ENCODE data around the gene LCA5L.

Gene LCA5L

DNA sequence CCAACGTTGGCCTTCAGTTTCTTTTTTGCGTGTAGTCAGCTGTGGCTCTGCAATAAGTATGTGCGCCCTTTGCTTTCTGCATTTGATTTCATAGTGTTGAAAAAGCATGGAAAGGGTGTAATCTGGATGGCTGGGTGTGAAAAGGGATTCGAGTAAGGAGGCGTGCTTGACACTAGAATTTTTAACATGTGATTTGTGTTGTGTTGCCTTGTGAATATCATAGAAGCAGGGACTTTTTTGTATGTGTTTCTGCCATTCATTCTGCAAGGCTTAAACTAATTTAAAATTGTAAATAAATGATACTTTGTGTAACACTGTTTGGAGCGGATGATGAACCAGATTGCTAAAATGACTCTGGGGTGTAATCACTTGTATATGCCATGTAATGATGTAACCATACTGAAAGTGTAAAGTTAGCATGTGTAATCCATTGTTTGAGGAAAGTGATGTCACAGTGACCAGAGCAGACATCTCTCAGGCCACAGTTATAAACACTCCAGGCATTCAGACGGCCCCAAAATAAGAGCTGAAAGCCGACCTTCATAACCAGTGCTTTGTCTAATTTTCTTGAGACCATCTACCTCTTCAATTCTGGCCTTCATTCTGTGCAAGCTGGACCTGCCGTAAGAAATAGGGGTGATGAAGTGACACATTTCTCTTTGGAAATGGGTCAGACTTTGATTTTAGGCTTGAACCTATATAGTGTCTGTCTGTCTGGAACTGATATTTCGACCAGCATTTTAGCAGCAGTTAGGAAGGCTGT is 6.8 kb upstream of the LCA5L start:
- TF ChIP-seq, protein P1, sequence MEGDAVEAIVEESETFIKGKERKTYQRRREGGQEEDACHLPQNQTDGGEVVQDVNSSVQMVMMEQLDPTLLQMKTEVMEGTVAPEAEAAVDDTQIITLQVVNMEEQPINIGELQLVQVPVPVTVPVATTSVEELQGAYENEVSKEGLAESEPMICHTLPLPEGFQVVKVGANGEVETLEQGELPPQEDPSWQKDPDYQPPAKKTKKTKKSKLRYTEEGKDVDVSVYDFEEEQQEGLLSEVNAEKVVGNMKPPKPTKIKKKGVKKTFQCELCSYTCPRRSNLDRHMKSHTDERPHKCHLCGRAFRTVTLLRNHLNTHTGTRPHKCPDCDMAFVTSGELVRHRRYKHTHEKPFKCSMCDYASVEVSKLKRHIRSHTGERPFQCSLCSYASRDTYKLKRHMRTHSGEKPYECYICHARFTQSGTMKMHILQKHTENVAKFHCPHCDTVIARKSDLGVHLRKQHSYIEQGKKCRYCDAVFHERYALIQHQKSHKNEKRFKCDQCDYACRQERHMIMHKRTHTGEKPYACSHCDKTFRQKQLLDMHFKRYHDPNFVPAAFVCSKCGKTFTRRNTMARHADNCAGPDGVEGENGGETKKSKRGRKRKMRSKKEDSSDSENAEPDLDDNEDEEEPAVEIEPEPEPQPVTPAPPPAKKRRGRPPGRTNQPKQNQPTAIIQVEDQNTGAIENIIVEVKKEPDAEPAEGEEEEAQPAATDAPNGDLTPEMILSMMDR (IDR thresholded peaks at IDR 0.05; ENCODE audit: insufficient read depth, low read depth, low read length, missing control alignments): no peak
- H3K4me3 ChIP-seq (ENCODE audit: low read depth, low read length): no peak overlapping the region
- DNase-seq (ENCODE audit: low read depth): no peak

DNA sequence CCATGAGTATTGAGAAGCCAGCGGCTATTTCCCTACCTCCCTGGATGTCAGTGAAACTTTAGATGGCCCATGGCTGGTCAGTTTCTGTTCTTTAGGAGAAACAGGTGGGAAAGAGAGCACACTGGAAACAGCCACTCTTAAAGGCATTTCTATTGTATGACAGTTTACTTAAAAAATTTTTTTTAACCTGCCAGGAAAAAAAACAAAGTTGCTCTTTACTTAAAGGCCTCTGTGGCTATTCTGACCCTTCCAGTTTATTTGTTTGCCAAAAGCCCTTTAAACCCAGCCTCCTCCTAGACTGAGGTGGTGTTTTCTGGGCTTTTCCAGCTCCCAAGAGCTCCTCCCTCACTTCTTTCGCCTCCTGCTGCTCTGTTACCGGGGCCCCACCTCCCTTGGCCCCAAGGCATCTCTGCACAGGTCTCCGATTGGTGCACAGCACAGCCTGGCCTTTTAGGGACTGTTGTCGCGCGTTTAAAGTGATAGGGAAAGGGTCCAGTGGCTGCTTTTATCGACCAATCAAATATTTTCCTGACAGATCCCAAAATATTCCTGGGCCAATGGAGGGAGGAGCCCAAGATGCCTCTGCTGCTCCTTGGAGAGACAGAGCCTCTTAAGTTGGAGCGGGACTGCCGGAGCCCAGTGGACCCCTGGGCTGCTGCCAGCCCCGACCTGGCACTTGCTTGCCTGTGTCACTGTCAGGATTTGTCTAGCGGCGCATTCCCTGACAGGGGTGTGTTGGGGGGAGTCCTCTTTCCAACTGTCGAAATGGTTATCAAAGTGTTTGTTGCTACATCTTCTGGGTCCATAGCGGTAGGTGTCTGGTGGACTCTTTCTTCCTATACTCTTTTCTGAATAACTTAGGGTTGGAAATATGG is 6.0 kb upstream of the LCA5L start, which contains the start of gene SH3BGR:
Gene SH3BGR (plus strand): TSS at position 639 of the 875 bp plus-strand sequence. CDS start 127 bp downstream, at position 766.
- H3K4me3 ChIP-seq (ENCODE audit: low read depth, low read length): no peak within 1 kb of the TSS
- no peak for DNase-seq (ENCODE audit: low read depth)
- TF ChIP-seq, protein P1 (IDR thresholded peaks at IDR 0.05; ENCODE audit: insufficient read depth, low read depth, low read length, missing control alignments): no peak

DNA sequence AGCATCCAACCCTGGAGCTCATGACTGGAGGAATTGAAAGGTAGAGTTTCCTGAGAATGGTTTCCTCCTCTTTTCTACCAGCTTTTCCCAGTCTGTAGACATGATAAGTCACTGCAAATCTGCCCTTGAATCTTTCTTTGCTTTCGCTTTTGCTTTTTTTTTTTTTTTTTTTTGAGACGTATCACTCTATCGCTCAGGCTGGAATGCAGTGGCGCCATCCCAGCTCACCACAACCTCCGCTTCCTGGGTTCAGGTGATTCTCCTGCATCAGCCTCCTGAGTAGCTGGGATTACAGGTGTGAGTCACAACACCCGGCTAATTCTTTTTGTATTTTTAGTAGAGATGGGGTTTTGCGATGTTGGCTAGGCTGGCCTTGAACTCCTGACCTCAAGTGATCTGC is 1.7 kb upstream of the LCA5L start:
- TF ChIP-seq, protein P1 (IDR thresholded peaks at IDR 0.05; ENCODE audit: insufficient read depth, low read depth, low read length, missing control alignments): no peak
- no peak for DNase-seq (ENCODE audit: low read depth)
- H3K4me3 ChIP-seq (ENCODE audit: low read depth, low read length): no peak overlapping the region

DNA sequence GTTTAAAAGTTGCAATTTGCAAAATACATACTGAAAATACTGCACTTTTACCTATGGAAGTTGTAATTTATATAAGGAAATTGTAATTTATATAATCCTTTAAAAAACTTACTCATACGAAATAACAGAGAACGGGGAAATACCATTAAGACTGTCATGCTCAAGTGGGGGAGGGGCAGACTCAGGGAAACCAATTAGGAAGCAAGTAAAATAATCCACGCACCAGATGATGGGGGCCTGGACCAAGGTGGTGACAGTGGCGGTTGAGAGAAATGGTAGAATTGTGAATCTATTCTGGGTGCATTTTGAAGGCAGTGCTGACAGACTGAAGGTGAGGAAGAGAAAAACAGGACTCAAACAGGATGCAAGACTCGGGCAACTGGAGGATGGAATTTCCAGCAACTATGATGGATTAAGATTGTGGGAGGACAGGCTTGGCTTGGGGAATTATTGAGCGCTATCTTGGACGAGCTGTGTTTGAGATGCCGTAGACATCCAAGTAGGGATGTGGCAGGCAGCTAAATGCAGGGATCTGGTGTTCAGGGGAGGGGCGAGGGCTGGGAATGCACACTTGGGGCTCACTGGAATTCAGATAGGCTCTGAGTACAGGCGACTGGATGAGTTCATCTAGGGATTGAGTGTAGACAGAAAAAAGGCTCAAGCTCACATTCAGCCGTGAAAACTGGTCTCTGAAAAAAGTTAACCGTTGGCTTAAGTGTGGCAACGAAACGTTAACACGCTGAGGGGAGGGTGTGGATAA is 977 bp downstream of the LCA5L start:
- H3K4me3 ChIP-seq (ENCODE audit: low read depth, low read length): peak overlapping the region; percentile 82
- TF ChIP-seq, protein P1 (IDR thresholded peaks at IDR 0.05; ENCODE audit: insufficient read depth, low read depth, low read length, missing control alignments): no peak
- no peak for DNase-seq (ENCODE audit: low read depth)

DNA sequence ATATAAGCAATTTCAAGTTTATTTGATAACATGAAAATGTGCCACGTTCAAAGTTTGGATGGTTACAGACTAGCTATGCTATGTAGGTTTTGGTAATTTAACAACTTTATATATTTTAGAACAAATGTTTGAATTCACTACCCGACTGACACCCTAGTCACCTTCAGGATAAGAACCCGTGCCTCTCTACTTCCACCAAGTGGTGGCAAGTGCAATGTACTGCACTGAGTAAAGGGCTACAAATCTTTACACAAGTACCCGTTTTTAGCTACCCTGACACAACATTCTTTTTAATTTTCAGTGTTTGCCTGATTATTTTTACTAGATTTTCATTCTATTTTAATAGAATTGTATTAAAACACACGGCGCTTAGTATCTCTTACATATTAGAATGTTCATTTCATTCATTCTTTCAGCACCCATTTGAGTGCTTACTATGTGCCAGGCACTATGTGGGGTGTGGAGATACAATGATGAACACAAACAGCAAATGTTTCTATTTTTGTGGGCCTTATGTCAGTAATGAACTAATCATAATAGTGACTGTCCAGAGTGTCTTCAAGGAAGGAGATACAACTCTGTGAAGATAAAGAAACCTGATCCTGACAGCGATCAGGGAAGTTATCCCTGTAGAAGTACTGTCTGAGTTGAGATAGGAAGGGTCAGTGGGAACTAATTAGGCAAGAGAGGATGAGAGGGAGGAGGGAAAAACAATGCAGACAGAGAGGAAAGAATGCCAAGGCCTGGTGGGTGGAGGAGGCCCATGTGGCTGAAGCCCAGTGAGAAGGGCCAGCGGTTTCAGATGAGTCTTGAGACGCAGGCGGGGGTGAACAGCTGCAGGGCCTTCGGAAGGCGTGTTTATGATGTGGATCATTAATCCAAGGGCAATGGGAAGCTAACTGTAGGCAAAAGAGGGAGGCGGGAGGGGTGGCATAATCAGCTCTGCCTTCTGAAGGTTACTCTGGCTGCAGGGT is 3.8 kb downstream of the LCA5L start:
- DNase-seq (ENCODE audit: low read depth): peak; percentile 62
- TF ChIP-seq, protein P1 (IDR thresholded peaks at IDR 0.05; ENCODE audit: insufficient read depth, low read depth, low read length, missing control alignments): peak; percentile 71
- H3K4me3 ChIP-seq (ENCODE audit: low read depth, low read length): no peak overlapping the region

Data from GM12865 (cell line).